MM.1S (cell line): Measurements from ENCODE around the gene KYNU.

Experiments
- CTCF ChIP-seq: fragments of 300-600 bp; sonication (generic); IDR thresholded peaks from 2 replicates; pipeline ENCODE4 v1.5.1; 2016; ENCODE audit warnings: antibody characterized with exemption, low read length, mixed read lengths
- EZH2phosphoT487 ChIP-seq: fragments of 300-600 bp; sonication (generic); IDR thresholded peaks from 2 replicates; pipeline ENCODE4 v1.6.1; 2018; ENCODE audit warnings: antibody characterized with exemption, low read length

- TF ChIP-seq CTCF (no peak), EZH2phosphoT487 (no peak)
These were observed 119.8 kb downstream of the KYNU start for GRCh38 chr2:142997231-142997630.
